Measurements from ENCODE around the gene C1QTNF8.

DNA sequence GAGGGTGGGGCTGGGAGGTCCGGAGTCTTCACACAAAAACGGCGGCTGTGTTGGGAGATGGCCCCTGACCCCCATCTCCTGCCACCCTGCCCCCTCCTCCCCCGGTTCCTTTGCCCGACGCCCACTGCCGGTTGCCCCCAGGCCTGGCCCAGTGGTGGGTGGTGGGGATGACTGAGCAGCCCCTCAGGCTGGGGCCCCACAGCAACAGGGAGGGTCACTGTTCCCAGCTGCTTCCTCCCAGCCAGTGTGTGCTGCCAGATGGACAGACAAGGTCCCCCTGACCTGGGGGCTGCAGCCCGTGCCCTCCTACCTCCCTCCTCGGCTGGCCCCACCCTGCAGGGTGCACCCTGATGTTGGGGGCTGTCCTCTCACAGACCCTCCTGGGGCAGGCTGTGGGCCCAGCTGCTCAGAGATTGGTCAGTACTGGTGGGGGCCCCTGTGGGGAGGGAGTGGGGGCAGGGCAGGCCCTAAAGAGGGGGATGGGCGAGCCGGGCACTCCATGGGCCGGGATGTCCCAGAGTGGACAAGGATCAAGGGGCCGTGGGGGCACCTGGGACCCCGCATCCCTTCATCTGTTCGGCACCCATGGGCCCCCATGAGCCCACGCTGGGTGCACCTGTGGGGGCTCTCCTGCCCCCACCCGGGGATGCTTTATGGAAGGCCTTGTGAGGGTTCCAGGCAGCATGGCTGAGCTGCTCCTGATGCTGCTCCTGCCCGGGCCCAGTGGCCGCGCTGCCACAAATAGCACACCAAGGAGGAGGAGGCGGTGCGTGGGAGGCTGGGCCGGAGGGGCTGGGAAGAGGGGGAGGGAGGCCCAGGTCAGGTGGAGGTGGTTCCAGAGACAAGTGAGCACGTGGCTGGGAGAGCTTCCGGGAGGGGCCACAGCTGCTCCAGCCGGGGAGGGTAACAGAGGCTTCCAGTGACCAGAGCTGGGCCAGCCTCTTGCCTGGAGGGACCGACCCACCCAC, 5.1 kb downstream of the C1QTNF8 start:
- TF ChIP-seq CTCF (IDR thresholded peaks at IDR 0.05; ENCODE audit: borderline replicate concordance, extremely low read depth, low read length, poor library complexity, severe bottlenecking) (no peak), EZH2 (IDR thresholded peaks at IDR 0.05; ENCODE audit: borderline replicate concordance, low read depth, low read length, severe bottlenecking) (no peak)

Measured in DND-41 (cell line).